Measurements from ENCODE around the gene TRAP1. TPM values are rescaled to one million over a fixed set of nuclear protein-coding genes. Genes with fewer than 3 reads are reported as not detected.
A peak's percentile ranks its signal among the peaks of the same experiment; 100 is the strongest.

TRAP1 gene
- total RNA-seq, 1 experiment from 2014 or later: 219 TPM

- Histone ChIP-seq H3K4me3 (ENCODE audit: insufficient read depth, low read depth, low read length) (no peak overlapping the region), H3K36me3 (replicated peaks; ENCODE audit: control insufficient read depth, insufficient read depth, low read length) (peaks cover 2% of the 10 kb centered on the region), H3K27me3 (ENCODE audit: control insufficient read depth, insufficient read depth, low read length) (no peaks in the 10 kb centered on the region)
- peak; percentile 11 for DNase-seq
These were observed 66.6 kb downstream of the TRAP1 start for GRCh38 chr16:3650631-3651265.

GRCh38 chr16:3646348-3646920 lies 70.9 kb downstream of the TRAP1 start:
- Histone ChIP-seq H3K27me3 (ENCODE audit: control insufficient read depth, insufficient read depth, low read length) (no peaks in the 10 kb centered on the region), H3K4me3 (ENCODE audit: insufficient read depth, low read depth, low read length) (no peak overlapping the region), H3K36me3 (replicated peaks; ENCODE audit: control insufficient read depth, insufficient read depth, low read length) (no peaks in the 10 kb centered on the region; the same call in 1 of the 2 replicates)
- peak; percentile 42 for DNase-seq

GRCh38 chr16:3645504-3646347 lies 71.6 kb downstream of the TRAP1 start:
- Histone ChIP-seq H3K4me3 (ENCODE audit: insufficient read depth, low read depth, low read length) (no peak overlapping the region), H3K27me3 (ENCODE audit: control insufficient read depth, insufficient read depth, low read length) (no peaks in the 10 kb centered on the region), H3K36me3 (replicated peaks; ENCODE audit: control insufficient read depth, insufficient read depth, low read length) (no peaks in the 10 kb centered on the region; the same call in 1 of the 2 replicates)
- DNase-seq: peak; percentile 92

GRCh38 chr16:3645108-3645503 lies 72.2 kb downstream of the TRAP1 start:
- no peak overlapping the region for H3K4me3 ChIP-seq (ENCODE audit: insufficient read depth, low read depth, low read length)
- DNase-seq: no peak
- no peaks in the 10 kb centered on the region for H3K27me3 ChIP-seq (ENCODE audit: control insufficient read depth, insufficient read depth, low read length)
- H3K36me3 ChIP-seq (replicated peaks; ENCODE audit: control insufficient read depth, insufficient read depth, low read length): no peaks in the 10 kb centered on the region; the same call in 1 of the 2 replicates

- Histone ChIP-seq H3K4me3 (ENCODE audit: insufficient read depth, low read depth, low read length) (no peak overlapping the region), H3K36me3 (replicated peaks; ENCODE audit: control insufficient read depth, insufficient read depth, low read length) (no peaks in the 10 kb centered on the region; the same call in 1 of the 2 replicates), H3K27me3 (ENCODE audit: control insufficient read depth, insufficient read depth, low read length) (no peaks in the 10 kb centered on the region)
- DNase-seq: peak; percentile 39
These were observed 74.1 kb downstream of the TRAP1 start for GRCh38 chr16:3643095-3643730.

GRCh38 chr16:3642397-3643094 lies 74.8 kb downstream of the TRAP1 start:
- Histone ChIP-seq H3K27me3 (ENCODE audit: control insufficient read depth, insufficient read depth, low read length) (no peaks in the 10 kb centered on the region), H3K36me3 (replicated peaks; ENCODE audit: control insufficient read depth, insufficient read depth, low read length) (no peaks in the 10 kb centered on the region; the same call in 1 of the 2 replicates), H3K4me3 (ENCODE audit: insufficient read depth, low read depth, low read length) (no peak overlapping the region)
- DNase-seq: peak; percentile 68

- H3K27me3 ChIP-seq (ENCODE audit: control insufficient read depth, insufficient read depth, low read length): no peaks in the 10 kb centered on the region
- no peaks in the 10 kb centered on the region; the same call in 1 of the 2 replicates for H3K36me3 ChIP-seq (replicated peaks; ENCODE audit: control insufficient read depth, insufficient read depth, low read length)
- DNase-seq: no peak
- no peak overlapping the region for H3K4me3 ChIP-seq (ENCODE audit: insufficient read depth, low read depth, low read length)
These were observed 75.4 kb downstream of the TRAP1 start for GRCh38 chr16:3641801-3642396.

- DNase-seq: peak; percentile 68
- Histone ChIP-seq H3K4me3 (ENCODE audit: insufficient read depth, low read depth, low read length) (no peak overlapping the region), H3K36me3 (replicated peaks; ENCODE audit: control insufficient read depth, insufficient read depth, low read length) (no peaks in the 10 kb centered on the region; the same call in 1 of the 2 replicates), H3K27me3 (ENCODE audit: control insufficient read depth, insufficient read depth, low read length) (no peaks in the 10 kb centered on the region)
These were observed 76.5 kb downstream of the TRAP1 start for GRCh38 chr16:3640632-3641501.

GRCh38 chr16:3640207-3640606 lies 77.1 kb downstream of the TRAP1 start:
- Histone ChIP-seq H3K36me3 (replicated peaks; ENCODE audit: control insufficient read depth, insufficient read depth, low read length) (no peaks in the 10 kb centered on the region; the same call in 1 of the 2 replicates), H3K27me3 (ENCODE audit: control insufficient read depth, insufficient read depth, low read length) (no peaks in the 10 kb centered on the region), H3K4me3 (ENCODE audit: insufficient read depth, low read depth, low read length) (no peak overlapping the region)
- DNase-seq: peak; percentile 28

GRCh38 chr16:3638916-3639644 lies 78.2 kb downstream of the TRAP1 start:
- Histone ChIP-seq H3K27me3 (ENCODE audit: control insufficient read depth, insufficient read depth, low read length) (no peaks in the 10 kb centered on the region), H3K36me3 (replicated peaks; ENCODE audit: control insufficient read depth, insufficient read depth, low read length) (no peaks in the 10 kb centered on the region; the same call in 1 of the 2 replicates), H3K4me3 (ENCODE audit: insufficient read depth, low read depth, low read length) (no peak overlapping the region)
- peak; percentile 49 for DNase-seq

- no peaks in the 10 kb centered on the region for H3K36me3 ChIP-seq (replicated peaks; ENCODE audit: control insufficient read depth, insufficient read depth, low read length)
- no peaks in the 10 kb centered on the region for H3K27me3 ChIP-seq (ENCODE audit: control insufficient read depth, insufficient read depth, low read length)
- DNase-seq: peak; percentile 34
- H3K4me3 ChIP-seq (ENCODE audit: insufficient read depth, low read depth, low read length): no peak overlapping the region
These were observed 79.9 kb downstream of the TRAP1 start for GRCh38 chr16:3637371-3637923.
